GM23248 (cell line): ENCODE measurements around the gene INO80D. TPM values are rescaled to one million over a fixed set of nuclear protein-coding genes. Genes with fewer than 3 reads are reported as not detected.

ENCODE experiments used
- DNase-seq: peaks from one replicate; pipeline ENCODE4 v3.0.0-alpha.2; 2015
- H2AFZ ChIP-seq: fragments of 200-600 bp; sonication (generic); 2 replicates; pipeline ENCODE4 v1.6.1; 2016; ENCODE audit warnings: antibody characterized with exemption
- H3F3A ChIP-seq: fragments of 200-600 bp; sonication (generic); 2 replicates; pipeline ENCODE4 v1.6.1; 2016; ENCODE audit warnings: mild to moderate bottlenecking, antibody characterized with exemption, mixed run types; ENCODE audit not compliant: insufficient read depth
- H3K27ac ChIP-seq: fragments of 200-600 bp; sonication (generic); 2 replicates; pipeline ENCODE4 v1.5.1; 2016; ENCODE audit warnings: mild to moderate bottlenecking
- H3K27me3 ChIP-seq: fragments of 200-600 bp; sonication (generic); replicated peaks from 2 replicates; pipeline ENCODE4 v1.6.1; 2016; ENCODE audit warnings: mild to moderate bottlenecking; ENCODE audit not compliant: insufficient read depth
- H3K36me3 ChIP-seq: fragments of 200-600 bp; sonication (generic); 2 replicates; pipeline ENCODE4 v1.6.1; 2016; ENCODE audit warnings: low read depth, mild to moderate bottlenecking
- H3K4me1 ChIP-seq: fragments of 200-600 bp; sonication (generic); 2 replicates; pipeline ENCODE4 v1.6.1; 2016; ENCODE audit warnings: mild to moderate bottlenecking; ENCODE audit not compliant: insufficient read depth
- H3K4me2 ChIP-seq: fragments of 200-600 bp; sonication (generic); one replicate; pipeline ENCODE4 v1.6.1; 2016; ENCODE audit warnings: mild to moderate bottlenecking; ENCODE audit not compliant: unreplicated experiment
- H3K4me3 ChIP-seq: fragments of 200-600 bp; sonication (generic); 2 replicates; pipeline ENCODE4 v1.5.1; 2016; ENCODE audit warnings: mild to moderate bottlenecking
- H3K79me2 ChIP-seq: fragments of 200-600 bp; sonication (generic); 2 replicates; pipeline ENCODE4 v1.6.1; 2016; ENCODE audit warnings: mild to moderate bottlenecking; ENCODE audit not compliant: insufficient read depth
- H3K9ac ChIP-seq: fragments of 200-600 bp; sonication (generic); 2 replicates; pipeline ENCODE4 v1.6.1; 2016; ENCODE audit warnings: mild to moderate bottlenecking
- H3K9me2 ChIP-seq: fragments of 200-600 bp; sonication (generic); 2 replicates; pipeline ENCODE4 v1.6.1; 2016; ENCODE audit warnings: mixed run types, mild to moderate bottlenecking, moderate library complexity; ENCODE audit not compliant: insufficient read depth
- H3K9me3 ChIP-seq: fragments of 200-600 bp; sonication (generic); one replicate; pipeline ENCODE4 v1.6.1; 2017; ENCODE audit warnings: low read depth
- H4K20me1 ChIP-seq: fragments of 200-600 bp; sonication (generic); 2 replicates; pipeline ENCODE4 v1.6.0; 2016; ENCODE audit not compliant: insufficient read depth
- EZH2 ChIP-seq: fragments of 200-600 bp; sonication (generic); IDR thresholded peaks from 2 replicates; pipeline ENCODE4 v1.6.1; 2018; ENCODE audit warnings: antibody characterized with exemption, mild to moderate bottlenecking; ENCODE audit not compliant: insufficient read depth, poor library complexity, severe bottlenecking
- EZH2phosphoT487 ChIP-seq: fragments of 200-600 bp; sonication (generic); IDR thresholded peaks from 2 replicates; pipeline ENCODE4 v1.6.1; 2018; ENCODE audit warnings: antibody characterized with exemption, moderate library complexity, mild to moderate bottlenecking, low read depth; ENCODE audit not compliant: insufficient read depth
- WGBS, 2 experiments: methylation state at CpG; one replicate each; pipeline ENCODE4 v1.1.6; 2015 to 2017; ENCODE audit warnings: low lambda C conversion rate in 2 of 2, low coverage in 1 of 2; ENCODE audit errors: missing lambda C conversion rate in 2 of 2; 5-methylcytosine and 5-hydroxymethylcytosine counted together
- in situ Hi-C: fragments of 300-500 bp; cut with MboI; formaldehyde crosslinking; loops from 2 replicates; pipeline ENCODE4 v1.15.0; 2020
- polyA plus RNA-seq: library from polyadenylated mRNA; unstranded; fragments of >200 nt; fragmentation: Nextera tagmentation; extraction: Ambion mirVana; gene quantifications from 2 replicates; pipeline ENCODE4 v1.2.1, GENCODE V29; 2016
- total RNA-seq: library from RNA; depleted of rRNA; stranded (reverse); fragments of >200 nt; shearing (Covaris generic); gene quantifications from 2 replicates; pipeline ENCODE4 v1.2.3, GENCODE V29; 2014

INO80D gene
- total and polyA plus RNA-seq, 2 experiments from 2014 or later, result 3.4 to 4.8 TPM

- no peak for TF ChIP-seq EZH2phosphoT487
- TF ChIP-seq EZH2, result no peak
- no peaks in the 10 kb centered on the region for H3K9me2 ChIP-seq
- no peaks in the 10 kb centered on the region for H3K9me3 ChIP-seq
- in situ Hi-C loops, result no loop called here
- no peak overlapping the region for H2AFZ ChIP-seq
- no peak overlapping the region for H3K4me2 ChIP-seq
- no peak overlapping the region for H3K4me3 ChIP-seq
- peaks cover 21% of the 10 kb centered on the region; the same call in 1 of the 2 replicates for H3K36me3 ChIP-seq
- H3K27me3 ChIP-seq, result no peaks in the 10 kb centered on the region
- H3K9ac ChIP-seq, result no peak overlapping the region
- no peak for DNase-seq
- peaks cover 4% of the 10 kb centered on the region; the same call in 1 of the 2 replicates for H3K4me1 ChIP-seq
- peaks cover under 1% of the 10 kb centered on the region; the same call in 1 of the 2 replicates for H3F3A ChIP-seq
- no peak overlapping the region for H3K27ac ChIP-seq
- no peaks in the 10 kb centered on the region for H4K20me1 ChIP-seq
- H3K79me2 ChIP-seq, result no peaks in the 10 kb centered on the region
- 97 to 98% methylated on average over 8 of the region's 8 CpGs for WGBS, 2 experiments
Observed at GRCh38 chr2:206004004-206004693, 81.8 kb downstream of the INO80D start.

GRCh38 chr2:206002440-206002839 is 83.5 kb downstream of the INO80D start:
- H3K9me3 ChIP-seq, result no peaks in the 10 kb centered on the region
- peaks cover 18% of the 10 kb centered on the region; the same call in 1 of the 2 replicates for H3K36me3 ChIP-seq
- DNase-seq, result no peak
- no peak overlapping the region for H3K27ac ChIP-seq
- in situ Hi-C loops, result no loop called here
- no peaks in the 10 kb centered on the region for H3K9me2 ChIP-seq
- H2AFZ ChIP-seq, result no peak overlapping the region
- H3F3A ChIP-seq, result peaks cover 4% of the 10 kb centered on the region; the same call in 1 of the 2 replicates
- H3K27me3 ChIP-seq, result no peaks in the 10 kb centered on the region
- no peaks in the 10 kb centered on the region for H4K20me1 ChIP-seq
- H3K4me1 ChIP-seq, result peaks cover 4% of the 10 kb centered on the region; the same call in 1 of the 2 replicates
- TF ChIP-seq EZH2 (no peak), EZH2phosphoT487 (no peak)
- no peaks in the 10 kb centered on the region for H3K79me2 ChIP-seq
- H3K4me2 ChIP-seq, result no peak overlapping the region
- no peak overlapping the region for H3K9ac ChIP-seq
- WGBS, 2 experiments, result 52 to 53% methylated on average over 1 of the region's 1 CpG
- no peak overlapping the region for H3K4me3 ChIP-seq

GRCh38 chr2:206001912-206002311 is 84.1 kb downstream of the INO80D start:
- Histone ChIP-seq H3K27ac (no peak overlapping the region), H3K27me3 (no peaks in the 10 kb centered on the region), H3F3A (peaks cover 4% of the 10 kb centered on the region; the same call in 1 of the 2 replicates), H3K4me1 (peaks cover 4% of the 10 kb centered on the region; the same call in 1 of the 2 replicates), H3K79me2 (no peaks in the 10 kb centered on the region), H3K4me2 (no peak overlapping the region), H3K36me3 (peaks cover 19% of the 10 kb centered on the region; the same call in 1 of the 2 replicates), H4K20me1 (no peaks in the 10 kb centered on the region), H3K9me3 (no peaks in the 10 kb centered on the region), H2AFZ (no peak overlapping the region), H3K9me2 (no peaks in the 10 kb centered on the region), H3K9ac (no peak overlapping the region), H3K4me3 (no peak overlapping the region)
- WGBS, 2 experiments, result 67 to 73% methylated on average over 5 of the region's 5 CpGs
- in situ Hi-C loops, result no loop called here
- no peak for DNase-seq
- TF ChIP-seq EZH2 (no peak), EZH2phosphoT487 (no peak)

- no peaks in the 10 kb centered on the region for H3K27me3 ChIP-seq
- no peak overlapping the region for H3K9ac ChIP-seq
- H3K4me3 ChIP-seq, result no peak overlapping the region
- TF ChIP-seq EZH2phosphoT487 (no peak), EZH2 (no peak)
- H2AFZ ChIP-seq, result no peak overlapping the region
- WGBS, 2 experiments, result 97 to 100% methylated on average over 1 of the region's 1 CpG
- in situ Hi-C loops, result no loop called here
- no peaks in the 10 kb centered on the region for H3K9me2 ChIP-seq
- H3K9me3 ChIP-seq, result no peaks in the 10 kb centered on the region
- H3K4me2 ChIP-seq, result no peak overlapping the region
- no peak for DNase-seq
- H3F3A ChIP-seq, result peaks cover 4% of the 10 kb centered on the region; the same call in 1 of the 2 replicates
- peaks cover 4% of the 10 kb centered on the region; the same call in 1 of the 2 replicates for H3K4me1 ChIP-seq
- no peaks in the 10 kb centered on the region for H4K20me1 ChIP-seq
- peaks cover 17% of the 10 kb centered on the region; the same call in 1 of the 2 replicates for H3K36me3 ChIP-seq
- no peak overlapping the region for H3K27ac ChIP-seq
- H3K79me2 ChIP-seq, result no peaks in the 10 kb centered on the region
Observed at GRCh38 chr2:206000776-206001175, 85.2 kb downstream of the INO80D start.
